ENCODE data around the gene PSMB8.
"Not testable (repeated sequence)": the region's sequence is repeated elsewhere in the genome, so short reads cannot be mapped to it uniquely, and the experiment has no call there.

DNA sequence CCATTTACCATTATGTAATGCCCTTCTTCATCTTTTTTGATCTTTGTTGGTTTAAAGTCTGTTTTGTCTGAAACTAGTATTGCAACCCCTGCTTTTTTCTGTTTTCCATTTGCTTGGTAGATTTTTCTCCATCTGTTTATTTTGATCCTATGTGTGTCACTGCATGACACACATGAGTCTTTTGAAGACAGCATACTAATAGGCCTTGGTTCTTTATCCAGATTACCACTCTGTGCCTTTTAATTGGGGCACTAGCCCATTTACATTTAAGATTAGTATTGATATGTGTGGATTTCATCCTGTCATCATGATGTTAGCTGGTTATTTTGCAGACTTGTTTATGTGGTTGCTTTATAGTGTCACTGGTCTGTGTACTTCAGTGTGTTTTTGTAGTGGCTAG lies 38.4 kb downstream of the PSMB8 start:
- TF ChIP-seq, protein P1, sequence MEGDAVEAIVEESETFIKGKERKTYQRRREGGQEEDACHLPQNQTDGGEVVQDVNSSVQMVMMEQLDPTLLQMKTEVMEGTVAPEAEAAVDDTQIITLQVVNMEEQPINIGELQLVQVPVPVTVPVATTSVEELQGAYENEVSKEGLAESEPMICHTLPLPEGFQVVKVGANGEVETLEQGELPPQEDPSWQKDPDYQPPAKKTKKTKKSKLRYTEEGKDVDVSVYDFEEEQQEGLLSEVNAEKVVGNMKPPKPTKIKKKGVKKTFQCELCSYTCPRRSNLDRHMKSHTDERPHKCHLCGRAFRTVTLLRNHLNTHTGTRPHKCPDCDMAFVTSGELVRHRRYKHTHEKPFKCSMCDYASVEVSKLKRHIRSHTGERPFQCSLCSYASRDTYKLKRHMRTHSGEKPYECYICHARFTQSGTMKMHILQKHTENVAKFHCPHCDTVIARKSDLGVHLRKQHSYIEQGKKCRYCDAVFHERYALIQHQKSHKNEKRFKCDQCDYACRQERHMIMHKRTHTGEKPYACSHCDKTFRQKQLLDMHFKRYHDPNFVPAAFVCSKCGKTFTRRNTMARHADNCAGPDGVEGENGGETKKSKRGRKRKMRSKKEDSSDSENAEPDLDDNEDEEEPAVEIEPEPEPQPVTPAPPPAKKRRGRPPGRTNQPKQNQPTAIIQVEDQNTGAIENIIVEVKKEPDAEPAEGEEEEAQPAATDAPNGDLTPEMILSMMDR (IDR thresholded peaks at IDR 0.05; ENCODE audit: low read length) = not testable (repeated sequence)
- TF ChIP-seq EZH2 (IDR thresholded peaks at IDR 0.05; ENCODE audit: borderline replicate concordance, low read length) = not testable (repeated sequence)

Measured in OCI-LY1 (cell line).